ENCODE measurements around the gene COBL.

COBL gene

GRCh38 chr7:50978633-50979215, 337.9 kb downstream of the COBL start:
- CTCF ChIA-PET: interaction anchor here (0.5 kb wide), 1 partner anchor 11 kb away, joined by 3 read pairs; no protein-coding TSS in a partner anchor
- TF ChIP-seq FOXM1 (IDR thresholded peaks at IDR 0.05; ENCODE audit: borderline replicate concordance) (no peak), FOXA1 (IDR thresholded peaks at IDR 0.05) (no peak), SUZ12 (IDR thresholded peaks at IDR 0.05) (no peak), BHLHE40 (IDR thresholded peaks at IDR 0.05; ENCODE audit: borderline replicate concordance) (no peak), ELF4 (IDR thresholded peaks at IDR 0.05) (no peak), HDGF (IDR thresholded peaks at IDR 0.05; ENCODE audit: borderline replicate concordance) (no peak), CTBP1 (IDR thresholded peaks at IDR 0.05; ENCODE audit: borderline replicate concordance) (no peak), ZNF384 (IDR thresholded peaks at IDR 0.05) (no peak), FOXK2 (IDR thresholded peaks at IDR 0.05) (no peak), SP1 (IDR thresholded peaks at IDR 0.05) (no peak), ARNT (IDR thresholded peaks at IDR 0.05) (no peak), L3MBTL2 (conservative IDR thresholded peaks at IDR 0.05) (no peak), NFRKB (IDR thresholded peaks at IDR 0.05) (no peak), LEF1 (IDR thresholded peaks at IDR 0.05; ENCODE audit: borderline replicate concordance) (no peak), TARDBP (IDR thresholded peaks at IDR 0.05) (no peak)
- TF ChIP-seq, protein P1, sequence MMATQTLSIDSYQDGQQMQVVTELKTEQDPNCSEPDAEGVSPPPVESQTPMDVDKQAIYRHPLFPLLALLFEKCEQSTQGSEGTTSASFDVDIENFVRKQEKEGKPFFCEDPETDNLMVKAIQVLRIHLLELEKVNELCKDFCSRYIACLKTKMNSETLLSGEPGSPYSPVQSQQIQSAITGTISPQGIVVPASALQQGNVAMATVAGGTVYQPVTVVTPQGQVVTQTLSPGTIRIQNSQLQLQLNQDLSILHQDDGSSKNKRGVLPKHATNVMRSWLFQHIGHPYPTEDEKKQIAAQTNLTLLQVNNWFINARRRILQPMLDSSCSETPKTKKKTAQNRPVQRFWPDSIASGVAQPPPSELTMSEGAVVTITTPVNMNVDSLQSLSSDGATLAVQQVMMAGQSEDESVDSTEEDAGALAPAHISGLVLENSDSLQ (IDR thresholded peaks at IDR 0.05): no peak
- DNase-seq (ENCODE audit: extremely low spot score): no peak
- POLR2A ChIA-PET: no interaction called here

GRCh38 chr7:50977421-50977820, 339.2 kb downstream of the COBL start:
- POLR2A ChIA-PET: no interaction called here
- no peak for TF ChIP-seq ZNF384 (IDR thresholded peaks at IDR 0.05)
- TF ChIP-seq FOXM1 (IDR thresholded peaks at IDR 0.05; ENCODE audit: borderline replicate concordance): no peak
- no peak for TF ChIP-seq TARDBP (IDR thresholded peaks at IDR 0.05)
- TF ChIP-seq LEF1 (IDR thresholded peaks at IDR 0.05; ENCODE audit: borderline replicate concordance): no peak
- TF ChIP-seq ARNT (IDR thresholded peaks at IDR 0.05): no peak
- TF ChIP-seq SP1 (IDR thresholded peaks at IDR 0.05): no peak
- TF ChIP-seq HDGF (IDR thresholded peaks at IDR 0.05; ENCODE audit: borderline replicate concordance): no peak
- TF ChIP-seq L3MBTL2 (conservative IDR thresholded peaks at IDR 0.05): no peak
- TF ChIP-seq FOXA1 (IDR thresholded peaks at IDR 0.05): no peak
- TF ChIP-seq CTBP1 (IDR thresholded peaks at IDR 0.05; ENCODE audit: borderline replicate concordance): no peak
- TF ChIP-seq SUZ12 (IDR thresholded peaks at IDR 0.05): no peak
- TF ChIP-seq NFRKB (IDR thresholded peaks at IDR 0.05): no peak
- no peak for TF ChIP-seq BHLHE40 (IDR thresholded peaks at IDR 0.05; ENCODE audit: borderline replicate concordance)
- no peak for TF ChIP-seq FOXK2 (IDR thresholded peaks at IDR 0.05)
- no peak for DNase-seq (ENCODE audit: extremely low spot score)
- CTCF ChIA-PET: no interaction called here

GRCh38 chr7:50976064-50976463, 340.5 kb downstream of the COBL start:
- TF ChIP-seq ELF4 (IDR thresholded peaks at IDR 0.05) (no peak), FOXK2 (IDR thresholded peaks at IDR 0.05) (no peak), SUZ12 (IDR thresholded peaks at IDR 0.05) (no peak), SP1 (IDR thresholded peaks at IDR 0.05) (no peak), LEF1 (IDR thresholded peaks at IDR 0.05; ENCODE audit: borderline replicate concordance) (no peak), ZNF384 (IDR thresholded peaks at IDR 0.05) (no peak), FOXM1 (IDR thresholded peaks at IDR 0.05; ENCODE audit: borderline replicate concordance) (no peak), BHLHE40 (IDR thresholded peaks at IDR 0.05; ENCODE audit: borderline replicate concordance) (no peak), TARDBP (IDR thresholded peaks at IDR 0.05) (no peak), HDGF (IDR thresholded peaks at IDR 0.05; ENCODE audit: borderline replicate concordance) (no peak), FOXA1 (IDR thresholded peaks at IDR 0.05) (no peak), L3MBTL2 (conservative IDR thresholded peaks at IDR 0.05) (no peak), NFRKB (IDR thresholded peaks at IDR 0.05) (no peak), ARNT (IDR thresholded peaks at IDR 0.05) (no peak), CTBP1 (IDR thresholded peaks at IDR 0.05; ENCODE audit: borderline replicate concordance) (no peak)
- TF ChIP-seq, protein P1 (IDR thresholded peaks at IDR 0.05): no peak
- no peak for DNase-seq (ENCODE audit: extremely low spot score)
- CTCF ChIA-PET: no interaction called here
- POLR2A ChIA-PET: no interaction called here

- no peak for DNase-seq (ENCODE audit: extremely low spot score)
- ChIA-PET POLR2A (no interaction called here), CTCF (no interaction called here)
- TF ChIP-seq SP1 (IDR thresholded peaks at IDR 0.05): no peak
- no peak for TF ChIP-seq CTBP1 (IDR thresholded peaks at IDR 0.05; ENCODE audit: borderline replicate concordance)
Observed at GRCh38 chr7:50974240-50974639, 342.4 kb downstream of the COBL start.

GRCh38 chr7:50973814-50974213, 342.8 kb downstream of the COBL start:
- ChIA-PET CTCF (no interaction called here), POLR2A (no interaction called here)
- TF ChIP-seq FOXM1 (IDR thresholded peaks at IDR 0.05; ENCODE audit: borderline replicate concordance): no peak
- no peak for TF ChIP-seq NFRKB (IDR thresholded peaks at IDR 0.05)
- TF ChIP-seq, protein P1 (IDR thresholded peaks at IDR 0.05): no peak
- no peak for TF ChIP-seq HDGF (IDR thresholded peaks at IDR 0.05; ENCODE audit: borderline replicate concordance)
- no peak for TF ChIP-seq SUZ12 (IDR thresholded peaks at IDR 0.05)
- no peak for TF ChIP-seq FOXK2 (IDR thresholded peaks at IDR 0.05)
- TF ChIP-seq TARDBP (IDR thresholded peaks at IDR 0.05): no peak
- no peak for TF ChIP-seq ARNT (IDR thresholded peaks at IDR 0.05)
- TF ChIP-seq ELF4 (IDR thresholded peaks at IDR 0.05): no peak
- DNase-seq (ENCODE audit: extremely low spot score): no peak

DNA sequence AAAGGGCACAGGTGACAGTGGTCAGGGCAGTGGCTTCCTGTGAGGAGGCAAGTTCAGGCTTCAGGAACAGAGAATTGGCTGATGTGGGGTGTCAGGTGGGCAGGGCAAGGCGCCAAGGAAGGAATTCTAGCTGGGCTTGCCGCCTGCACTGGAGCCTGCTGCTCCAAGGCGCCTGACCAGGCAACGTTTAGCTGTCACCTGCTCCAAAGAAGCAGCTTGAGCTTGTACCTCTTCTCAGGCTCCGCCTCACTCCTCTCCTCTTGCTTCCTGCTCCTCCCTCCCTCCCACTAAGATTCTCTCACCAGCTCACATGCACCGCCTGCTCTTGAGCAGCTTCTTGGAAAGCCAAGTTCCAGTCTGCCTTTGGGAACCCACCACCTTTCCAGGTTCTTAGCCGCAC, 346.5 kb downstream of the COBL start:
- TF ChIP-seq FOXA1 (IDR thresholded peaks at IDR 0.05): no peak
- no peak for TF ChIP-seq NFRKB (IDR thresholded peaks at IDR 0.05)
- TF ChIP-seq ELF4 (IDR thresholded peaks at IDR 0.05): no peak
- TF ChIP-seq SP1 (IDR thresholded peaks at IDR 0.05): no peak
- TF ChIP-seq, protein P1 (IDR thresholded peaks at IDR 0.05): no peak
- no peak for TF ChIP-seq CTBP1 (IDR thresholded peaks at IDR 0.05; ENCODE audit: borderline replicate concordance)
- no peak for TF ChIP-seq ARNT (IDR thresholded peaks at IDR 0.05)
- TF ChIP-seq TARDBP (IDR thresholded peaks at IDR 0.05): no peak
- TF ChIP-seq ZNF384 (IDR thresholded peaks at IDR 0.05): no peak
- no peak for TF ChIP-seq SUZ12 (IDR thresholded peaks at IDR 0.05)
- TF ChIP-seq HDGF (IDR thresholded peaks at IDR 0.05; ENCODE audit: borderline replicate concordance): no peak
- TF ChIP-seq FOXM1 (IDR thresholded peaks at IDR 0.05; ENCODE audit: borderline replicate concordance): no peak
- no peak for TF ChIP-seq LEF1 (IDR thresholded peaks at IDR 0.05; ENCODE audit: borderline replicate concordance)
- TF ChIP-seq BHLHE40 (IDR thresholded peaks at IDR 0.05; ENCODE audit: borderline replicate concordance): no peak
- no peak for TF ChIP-seq FOXK2 (IDR thresholded peaks at IDR 0.05)
- no peak for TF ChIP-seq L3MBTL2 (conservative IDR thresholded peaks at IDR 0.05)
- ChIA-PET CTCF (no interaction called here), POLR2A (interaction anchor here (0.5 kb wide), 1 partner anchor 10 kb away, joined by 4 read pairs; no protein-coding TSS in a partner anchor)
- DNase-seq (ENCODE audit: extremely low spot score): no peak
